A673 (cell line): ENCODE data around the gene NACC2.

ENCODE experiments used
- CTCF ChIP-seq: fragments of 300-800, 200-600 bp; sonication (generic); conservative IDR thresholded peaks from 2 replicates; pipeline ENCODE4 v1.5.1; 2017; ENCODE audit warnings: low read depth, mild to moderate bottlenecking, antibody characterized with exemption, low read length, moderate library complexity, mixed read lengths
- EZH2 ChIP-seq: fragments of 200-600 bp; sonication (generic); IDR thresholded peaks from 2 replicates; pipeline ENCODE4 v1.6.1; 2017; ENCODE audit warnings: borderline replicate concordance, low read depth, mild to moderate bottlenecking, mixed read lengths, antibody characterized with exemption, low read length; ENCODE audit not compliant: poor library complexity, severe bottlenecking

DNA sequence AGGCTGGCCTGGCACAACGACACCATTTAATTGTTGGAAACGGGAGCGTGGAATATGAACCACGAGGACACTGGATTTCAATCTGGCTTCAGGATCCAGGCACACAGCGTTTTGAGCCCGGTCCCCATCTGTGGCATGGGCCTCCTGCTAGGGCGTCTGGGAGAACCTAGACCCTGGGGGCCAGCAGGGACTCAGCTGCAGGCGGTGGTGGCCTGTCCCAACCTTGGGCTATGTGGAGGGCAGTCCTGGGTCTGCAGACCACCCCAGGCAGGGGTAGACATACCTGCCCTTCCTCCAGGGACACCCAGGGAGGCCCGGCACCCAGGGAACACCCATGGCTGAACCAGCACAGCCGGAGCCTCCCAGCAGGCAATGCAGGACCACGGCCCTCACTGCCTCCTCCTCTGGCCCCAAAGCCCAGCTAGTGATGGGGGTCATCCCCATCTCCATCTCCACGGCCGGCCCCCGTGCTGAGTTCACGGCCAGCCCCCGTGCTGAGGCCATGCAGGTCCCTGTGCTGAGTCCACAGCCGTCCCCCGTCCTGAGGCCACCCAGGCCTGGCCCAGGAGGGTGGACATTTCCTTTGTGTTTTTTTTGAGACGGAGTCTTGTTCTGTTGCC is 115.4 kb downstream of the NACC2 start:
- TF ChIP-seq CTCF (no peak), EZH2 (no peak)
